ENCODE measurements around the gene MAP4K3. TPM values are rescaled to one million over a fixed set of nuclear protein-coding genes. Genes with fewer than 3 reads are reported as not detected.

The MAP4K3 gene
- total and polyA plus RNA-seq, 3 donors from 2014 or later: 37.6 to 59.6 (median 58.8) TPM

GRCh38 chr2:39320162-39320561 is 116.9 kb downstream of the MAP4K3 start:
- Histone ChIP-seq H3K9me3 (no peaks in the 10 kb centered on the region), H3K27me3 (no peaks in the 10 kb centered on the region), H3K4me1 (no peaks in the 10 kb centered on the region), H3K36me3 (ENCODE audit: low read depth, missing control alignments) (no peaks in the 10 kb centered on the region), H3K27ac (no peak overlapping the region), H3K4me3 (no peak overlapping the region)
- no peak for DNase-seq
- intact Hi-C loops (cut with DNase I; ENCODE audit: low total_unique reads): no loop called here
- TF ChIP-seq POLR2A (IDR thresholded peaks at IDR 0.05): no peak
- TF ChIP-seq, protein P1, sequence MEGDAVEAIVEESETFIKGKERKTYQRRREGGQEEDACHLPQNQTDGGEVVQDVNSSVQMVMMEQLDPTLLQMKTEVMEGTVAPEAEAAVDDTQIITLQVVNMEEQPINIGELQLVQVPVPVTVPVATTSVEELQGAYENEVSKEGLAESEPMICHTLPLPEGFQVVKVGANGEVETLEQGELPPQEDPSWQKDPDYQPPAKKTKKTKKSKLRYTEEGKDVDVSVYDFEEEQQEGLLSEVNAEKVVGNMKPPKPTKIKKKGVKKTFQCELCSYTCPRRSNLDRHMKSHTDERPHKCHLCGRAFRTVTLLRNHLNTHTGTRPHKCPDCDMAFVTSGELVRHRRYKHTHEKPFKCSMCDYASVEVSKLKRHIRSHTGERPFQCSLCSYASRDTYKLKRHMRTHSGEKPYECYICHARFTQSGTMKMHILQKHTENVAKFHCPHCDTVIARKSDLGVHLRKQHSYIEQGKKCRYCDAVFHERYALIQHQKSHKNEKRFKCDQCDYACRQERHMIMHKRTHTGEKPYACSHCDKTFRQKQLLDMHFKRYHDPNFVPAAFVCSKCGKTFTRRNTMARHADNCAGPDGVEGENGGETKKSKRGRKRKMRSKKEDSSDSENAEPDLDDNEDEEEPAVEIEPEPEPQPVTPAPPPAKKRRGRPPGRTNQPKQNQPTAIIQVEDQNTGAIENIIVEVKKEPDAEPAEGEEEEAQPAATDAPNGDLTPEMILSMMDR (IDR thresholded peaks at IDR 0.05): no peak
- WGBS, 2 donors: 90 to 91% methylated on average over 4 of the region's 4 CpGs

DNA sequence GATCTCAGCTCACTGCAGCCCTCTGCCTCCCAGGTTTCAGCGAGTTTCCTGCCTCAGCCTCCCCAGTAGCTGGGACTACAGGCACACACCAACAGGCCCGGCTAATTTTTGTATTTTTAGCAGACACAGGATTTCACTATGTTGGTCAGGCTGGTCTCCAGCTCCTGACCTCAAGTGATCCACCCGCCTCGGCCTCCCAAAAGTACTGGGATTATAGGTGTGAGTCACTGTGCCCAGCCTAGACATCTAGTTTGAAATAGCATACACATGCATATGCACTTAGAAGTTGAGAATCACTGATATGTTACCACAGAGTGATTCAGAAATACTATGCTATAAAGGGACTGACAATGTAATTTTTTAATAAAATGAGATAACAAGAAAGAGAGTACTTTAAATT is 123.5 kb downstream of the MAP4K3 start:
- DNase-seq: no peak
- no peaks in the 10 kb centered on the region for H3K9me3 ChIP-seq
- intact Hi-C loops (cut with DNase I; ENCODE audit: low total_unique reads): no loop called here
- H3K4me1 ChIP-seq: no peaks in the 10 kb centered on the region
- no peak overlapping the region for H3K27ac ChIP-seq
- TF ChIP-seq, protein P1 (IDR thresholded peaks at IDR 0.05): no peak
- TF ChIP-seq POLR2A (IDR thresholded peaks at IDR 0.05): no peak
- WGBS, 2 donors: 92 to 97% methylated on average over 4 of the region's 4 CpGs
- H3K27me3 ChIP-seq: no peaks in the 10 kb centered on the region
- H3K36me3 ChIP-seq (ENCODE audit: low read depth, missing control alignments): no peaks in the 10 kb centered on the region
- H3K4me3 ChIP-seq: no peak overlapping the region

DNA sequence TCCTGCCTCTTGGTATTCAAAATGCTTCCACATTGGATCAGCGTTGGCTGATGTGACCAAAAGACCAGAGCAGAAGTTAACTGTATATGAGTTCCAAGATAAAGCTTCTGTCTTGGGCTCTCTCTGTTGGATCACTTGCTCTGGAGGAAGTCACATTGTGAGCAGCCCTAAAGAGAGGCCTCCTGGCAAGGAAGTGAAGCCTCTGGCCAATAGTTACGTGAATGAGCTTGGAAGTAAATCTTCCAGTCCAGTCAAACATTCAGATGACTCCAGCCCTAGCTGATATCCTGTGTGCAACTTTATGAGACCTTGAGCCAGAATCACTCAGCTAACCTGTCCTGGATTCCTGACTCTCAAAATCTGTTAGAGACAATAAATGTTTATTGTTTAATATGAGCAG is 125.6 kb downstream of the MAP4K3 start:
- TF ChIP-seq POLR2A (IDR thresholded peaks at IDR 0.05): no peak
- TF ChIP-seq, protein P1 (IDR thresholded peaks at IDR 0.05): no peak
- Histone ChIP-seq H3K4me1 (no peaks in the 10 kb centered on the region), H3K27ac (no peak overlapping the region), H3K27me3 (no peaks in the 10 kb centered on the region), H3K36me3 (ENCODE audit: low read depth, missing control alignments) (no peaks in the 10 kb centered on the region), H3K9me3 (no peaks in the 10 kb centered on the region), H3K4me3 (no peak overlapping the region)
- intact Hi-C loops (cut with DNase I; ENCODE audit: low total_unique reads): no loop called here
- DNase-seq: no peak
- WGBS, 2 donors: 93 to 95% methylated on average over 2 of the region's 2 CpGs

- 73 to 83% methylated on average over 1 of the region's 1 CpG for WGBS, 2 donors
- Histone ChIP-seq H3K9me3 (no peaks in the 10 kb centered on the region), H3K36me3 (ENCODE audit: low read depth, missing control alignments) (no peaks in the 10 kb centered on the region), H3K27me3 (no peaks in the 10 kb centered on the region), H3K4me3 (no peak overlapping the region), H3K4me1 (no peaks in the 10 kb centered on the region), H3K27ac (no peak overlapping the region)
- no peak for DNase-seq
- intact Hi-C loops (cut with DNase I; ENCODE audit: low total_unique reads): no loop called here
- TF ChIP-seq, protein P1 (IDR thresholded peaks at IDR 0.05): no peak
- TF ChIP-seq POLR2A (IDR thresholded peaks at IDR 0.05): no peak
Observed at GRCh38 chr2:39308778-39309177, 128.3 kb downstream of the MAP4K3 start.

DNA sequence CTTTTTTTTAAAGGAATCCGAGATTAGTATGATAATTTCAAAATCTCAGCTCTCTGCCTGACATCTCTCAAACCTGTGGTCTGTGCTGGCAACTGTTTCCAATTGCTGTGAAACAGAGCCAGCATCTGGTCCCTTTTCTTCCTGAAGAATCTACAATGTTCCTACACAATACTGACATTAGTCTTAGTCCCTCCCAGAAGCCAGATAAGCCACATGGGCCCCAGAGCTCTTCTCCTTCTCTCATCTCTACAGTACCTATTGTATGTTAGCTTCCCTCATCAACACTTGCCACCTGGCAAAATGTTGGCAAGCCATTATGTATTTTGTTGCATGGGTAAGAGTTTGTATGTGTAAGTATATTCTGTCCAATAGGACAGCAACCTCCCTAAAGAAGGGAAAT is 130.5 kb downstream of the MAP4K3 start:
- no peaks in the 10 kb centered on the region for H3K4me1 ChIP-seq
- no peaks in the 10 kb centered on the region for H3K9me3 ChIP-seq
- TF ChIP-seq POLR2A (IDR thresholded peaks at IDR 0.05): no peak
- 74 to 89% methylated on average over 1 of the region's 1 CpG for WGBS, 2 donors
- no peak for DNase-seq
- H3K4me3 ChIP-seq: no peak overlapping the region
- intact Hi-C loops (cut with DNase I; ENCODE audit: low total_unique reads): no loop called here
- H3K27ac ChIP-seq: no peak overlapping the region
- H3K27me3 ChIP-seq: no peaks in the 10 kb centered on the region
- H3K36me3 ChIP-seq (ENCODE audit: low read depth, missing control alignments): no peaks in the 10 kb centered on the region
